ENCODE results near the gene LGALS9.
"Not testable (repeated sequence)": the region's sequence is repeated elsewhere in the genome, so short reads cannot be mapped to it uniquely, and the experiment has no call there.

Gene LGALS9

DNA sequence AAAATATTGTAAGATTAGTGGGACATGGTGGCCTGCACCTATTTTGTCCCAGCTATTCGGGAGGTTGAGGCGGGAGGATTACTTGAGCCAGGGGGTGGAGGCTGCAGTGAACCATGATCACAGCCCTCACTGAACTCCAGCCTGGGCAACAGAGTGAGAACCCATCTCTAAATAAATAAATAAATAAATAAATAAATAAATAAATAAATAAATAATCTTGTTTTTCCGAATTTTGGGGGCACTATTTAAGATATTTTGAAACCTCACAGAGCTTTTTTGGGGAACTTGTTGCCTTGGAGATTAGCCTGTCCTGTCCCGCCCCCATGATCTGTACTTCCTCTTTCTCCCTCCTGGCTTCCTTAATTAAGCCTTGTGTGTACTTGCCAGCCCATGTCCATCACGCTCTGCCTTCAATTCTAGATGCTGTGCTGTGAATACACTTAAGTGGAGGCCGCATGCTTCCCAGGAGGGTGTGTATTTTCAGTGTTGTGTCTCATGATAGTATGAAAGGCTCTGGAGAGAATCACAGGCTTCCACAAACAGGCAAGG, 4.4 kb downstream of the LGALS9 start (continued):
- TF ChIP-seq ZNF560 (tag by site-specific recombination; IDR thresholded peaks at IDR 0.05; ENCODE audit: borderline replicate concordance) (0 out of 2 replicates have a peak, but pooled peaks have one; percentile 40), SP2 (tag by site-specific recombination; IDR thresholded peaks at IDR 0.05) (no peak), PRDM1 (tag by site-specific recombination; IDR thresholded peaks at IDR 0.05) (no peak), ZNF266 (tag by site-specific recombination; IDR thresholded peaks at IDR 0.05; ENCODE audit: low read depth) (0 out of 2 replicates have a peak, but pooled peaks have one; percentile 18), ZNF623 (tag by site-specific recombination; IDR thresholded peaks at IDR 0.05) (peak; percentile 59)
- TF ChIP-seq, protein P1, sequence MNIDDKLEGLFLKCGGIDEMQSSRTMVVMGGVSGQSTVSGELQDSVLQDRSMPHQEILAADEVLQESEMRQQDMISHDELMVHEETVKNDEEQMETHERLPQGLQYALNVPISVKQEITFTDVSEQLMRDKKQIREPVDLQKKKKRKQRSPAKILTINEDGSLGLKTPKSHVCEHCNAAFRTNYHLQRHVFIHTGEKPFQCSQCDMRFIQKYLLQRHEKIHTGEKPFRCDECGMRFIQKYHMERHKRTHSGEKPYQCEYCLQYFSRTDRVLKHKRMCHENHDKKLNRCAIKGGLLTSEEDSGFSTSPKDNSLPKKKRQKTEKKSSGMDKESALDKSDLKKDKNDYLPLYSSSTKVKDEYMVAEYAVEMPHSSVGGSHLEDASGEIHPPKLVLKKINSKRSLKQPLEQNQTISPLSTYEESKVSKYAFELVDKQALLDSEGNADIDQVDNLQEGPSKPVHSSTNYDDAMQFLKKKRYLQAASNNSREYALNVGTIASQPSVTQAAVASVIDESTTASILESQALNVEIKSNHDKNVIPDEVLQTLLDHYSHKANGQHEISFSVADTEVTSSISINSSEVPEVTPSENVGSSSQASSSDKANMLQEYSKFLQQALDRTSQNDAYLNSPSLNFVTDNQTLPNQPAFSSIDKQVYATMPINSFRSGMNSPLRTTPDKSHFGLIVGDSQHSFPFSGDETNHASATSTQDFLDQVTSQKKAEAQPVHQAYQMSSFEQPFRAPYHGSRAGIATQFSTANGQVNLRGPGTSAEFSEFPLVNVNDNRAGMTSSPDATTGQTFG (tag by site-specific recombination; IDR thresholded peaks at IDR 0.05; ENCODE audit: borderline replicate concordance), result no peak

DNA sequence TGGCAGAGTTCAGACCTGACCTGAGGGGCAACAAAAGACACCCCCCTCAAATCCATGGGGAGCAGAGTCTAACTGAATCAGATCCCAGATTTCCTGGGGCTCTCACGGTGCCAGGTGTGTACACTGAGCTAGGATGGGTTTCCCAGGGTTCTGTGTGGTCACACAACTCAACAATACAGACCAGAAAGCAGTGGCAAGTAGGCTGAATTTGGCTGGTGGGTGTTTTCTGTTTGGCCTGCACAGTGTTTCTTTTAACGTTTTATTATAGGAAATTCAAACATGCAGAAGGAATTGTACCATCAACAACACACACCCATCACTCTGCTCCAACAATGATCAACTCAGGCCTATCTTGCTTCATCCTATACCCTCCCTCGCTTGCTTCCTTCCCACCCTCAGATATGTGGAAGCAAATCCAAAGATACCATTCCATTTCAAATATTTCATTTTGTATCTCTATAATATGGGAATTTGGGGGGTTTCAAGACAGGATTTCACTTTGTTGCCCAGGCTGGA, 5.1 kb downstream of the LGALS9 start:
- POLR2A ChIA-PET; H3K4me1 ChIP-seq (ENCODE audit: control insufficient read depth, insufficient read depth, low read length); H3K9me3 ChIP-seq (ENCODE audit: control insufficient read depth, insufficient read depth, low read depth, low read length); H3K4me3 ChIP-seq (ENCODE audit: low read depth, low read length); H3K36me3 ChIP-seq (ENCODE audit: control insufficient read depth in 2 of 2, insufficient read depth in 1 of 2, low read length in 2 of 2); H3K27ac ChIP-seq (ENCODE audit: extremely low read depth, low read depth, low read length): not testable (repeated sequence)
- CTCF ChIA-PET, result interaction anchor here (1.1 kb wide), 1 partner anchor 33 kb away, joined by 3 read pairs; no protein-coding TSS in a partner anchor

DNA sequence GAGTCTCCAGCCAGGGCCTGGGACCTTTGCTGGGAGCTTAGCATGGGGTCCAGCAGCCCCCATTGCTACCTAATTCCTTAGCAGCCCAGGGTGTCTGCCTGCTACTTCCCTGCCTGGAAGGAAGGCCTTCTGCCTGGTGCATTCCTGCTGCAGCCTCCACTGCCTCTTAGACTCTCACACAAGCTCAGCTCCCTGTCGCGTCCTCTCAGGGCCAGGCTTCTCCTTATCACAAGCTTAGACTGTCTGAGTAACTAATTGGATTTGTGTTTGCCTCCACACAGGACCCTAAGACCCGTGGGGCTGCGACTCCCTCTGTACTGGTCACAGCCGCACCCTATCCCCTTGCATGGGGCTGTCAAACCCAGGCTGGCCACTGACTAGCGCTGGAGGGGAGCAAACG, 6.8 kb downstream of the LGALS9 start:
- H3K36me3 ChIP-seq (ENCODE audit: control insufficient read depth in 2 of 2, insufficient read depth in 1 of 2, low read length in 2 of 2); H3K4me3 ChIP-seq (ENCODE audit: low read depth, low read length); H3K9me3 ChIP-seq (ENCODE audit: control insufficient read depth, insufficient read depth, low read depth, low read length); H3K27ac ChIP-seq (ENCODE audit: extremely low read depth, low read depth, low read length); POLR2A ChIA-PET; H3K4me1 ChIP-seq (ENCODE audit: control insufficient read depth, insufficient read depth, low read length): not testable (repeated sequence)
- CTCF ChIA-PET, result interaction anchor here (0.7 kb wide), 1 partner anchor 17 kb away, joined by 3 read pairs; no protein-coding TSS in a partner anchor

DNA sequence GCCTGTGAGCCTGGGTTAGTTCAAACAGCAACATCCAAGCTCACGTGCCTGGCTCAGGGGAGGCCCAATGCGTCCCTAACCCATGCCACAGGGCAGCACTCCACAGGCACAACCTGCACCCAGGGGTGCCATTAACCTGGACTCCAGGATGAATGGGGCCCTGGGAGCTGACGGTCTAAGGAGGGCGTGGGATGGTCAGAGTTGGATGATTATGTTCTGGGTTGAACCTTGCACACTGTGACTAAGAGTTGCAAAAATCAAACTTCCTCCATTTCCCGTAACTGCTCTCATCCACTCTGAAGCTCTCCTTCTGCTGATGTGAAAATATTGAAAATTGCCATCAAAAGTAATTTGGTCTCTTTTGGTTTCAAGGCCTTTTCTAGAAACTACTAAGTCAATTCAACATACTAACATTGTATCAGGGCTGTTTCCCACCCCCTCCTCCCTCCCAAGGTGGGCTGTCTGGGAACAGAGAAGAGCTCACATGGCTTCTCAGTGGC, 7.5 kb downstream of the LGALS9 start:
- H3K27ac ChIP-seq (ENCODE audit: extremely low read depth, low read depth, low read length); H3K36me3 ChIP-seq (ENCODE audit: control insufficient read depth in 2 of 2, insufficient read depth in 1 of 2, low read length in 2 of 2); H3K4me3 ChIP-seq (ENCODE audit: low read depth, low read length); H3K9me3 ChIP-seq (ENCODE audit: control insufficient read depth, insufficient read depth, low read depth, low read length); H3K4me1 ChIP-seq (ENCODE audit: control insufficient read depth, insufficient read depth, low read length); POLR2A ChIA-PET: not testable (repeated sequence)
- CTCF ChIA-PET, result interaction anchor here (0.6 to 0.7 kb wide), 2 partner anchors 17 to 395 kb away, joined by 3 to 4 read pairs; no protein-coding TSS in a partner anchor

DNA sequence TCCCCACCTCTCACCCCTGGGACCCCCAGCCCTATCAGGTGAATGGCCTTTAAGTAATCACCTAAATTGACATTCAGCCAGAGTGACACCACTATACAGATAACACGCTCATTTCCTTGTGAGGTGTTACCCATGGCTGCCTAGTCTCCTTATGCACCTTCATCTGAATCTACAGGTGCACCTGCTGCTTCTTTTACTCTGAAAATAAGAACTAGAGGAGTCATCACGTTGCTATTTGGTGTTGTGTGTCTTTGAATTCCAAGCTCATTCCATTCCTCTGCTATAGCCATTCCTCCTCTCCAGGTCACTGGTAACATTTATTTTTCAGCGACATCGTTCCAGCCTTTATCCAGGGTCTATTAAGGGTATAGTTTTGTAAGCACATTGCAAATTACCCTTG, 9.8 kb downstream of the LGALS9 start:
- Histone ChIP-seq H3K4me1 (ENCODE audit: control insufficient read depth, insufficient read depth, low read length) (no peaks in the 10 kb centered on the region), H3K27ac (ENCODE audit: extremely low read depth, low read depth, low read length) (no peak overlapping the region), H3K4me3 (ENCODE audit: low read depth, low read length) (no peak overlapping the region), H3K36me3 (ENCODE audit: control insufficient read depth in 2 of 2, insufficient read depth in 1 of 2, low read length in 2 of 2) (no peaks in the 10 kb centered on the region), H3K9me3 (ENCODE audit: control insufficient read depth, insufficient read depth, low read depth, low read length) (no peaks in the 10 kb centered on the region)
- ChIA-PET POLR2A (no interaction called here), CTCF (interaction anchor here (0.7 to 2.0 kb wide), 5 partner anchors 10 to 119 kb away, joined by 3 to 10 read pairs (median 4); no protein-coding TSS in a partner anchor)
- peak; percentile 34; the same call in 1 of the 2 replicates for TF ChIP-seq SCRT1 (tag by site-specific recombination; IDR thresholded peaks at IDR 0.05; ENCODE audit: borderline replicate concordance)
- TF ChIP-seq, protein P2, sequence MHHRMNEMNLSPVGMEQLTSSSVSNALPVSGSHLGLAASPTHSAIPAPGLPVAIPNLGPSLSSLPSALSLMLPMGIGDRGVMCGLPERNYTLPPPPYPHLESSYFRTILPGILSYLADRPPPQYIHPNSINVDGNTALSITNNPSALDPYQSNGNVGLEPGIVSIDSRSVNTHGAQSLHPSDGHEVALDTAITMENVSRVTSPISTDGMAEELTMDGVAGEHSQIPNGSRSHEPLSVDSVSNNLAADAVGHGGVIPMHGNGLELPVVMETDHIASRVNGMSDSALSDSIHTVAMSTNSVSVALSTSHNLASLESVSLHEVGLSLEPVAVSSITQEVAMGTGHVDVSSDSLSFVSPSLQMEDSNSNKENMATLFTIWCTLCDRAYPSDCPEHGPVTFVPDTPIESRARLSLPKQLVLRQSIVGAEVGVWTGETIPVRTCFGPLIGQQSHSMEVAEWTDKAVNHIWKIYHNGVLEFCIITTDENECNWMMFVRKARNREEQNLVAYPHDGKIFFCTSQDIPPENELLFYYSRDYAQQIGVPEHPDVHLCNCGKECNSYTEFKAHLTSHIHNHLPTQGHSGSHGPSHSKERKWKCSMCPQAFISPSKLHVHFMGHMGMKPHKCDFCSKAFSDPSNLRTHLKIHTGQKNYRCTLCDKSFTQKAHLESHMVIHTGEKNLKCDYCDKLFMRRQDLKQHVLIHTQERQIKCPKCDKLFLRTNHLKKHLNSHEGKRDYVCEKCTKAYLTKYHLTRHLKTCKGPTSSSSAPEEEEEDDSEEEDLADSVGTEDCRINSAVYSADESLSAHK (tag by site-specific recombination; IDR thresholded peaks at IDR 0.05), result no peak
- no peak for TF ChIP-seq ZNF658 (tag by site-specific recombination; IDR thresholded peaks at IDR 0.05)
- TF ChIP-seq SCRT2 (tag by site-specific recombination; IDR thresholded peaks at IDR 0.05), result peak; percentile 94

Data from HEK293 (cell line).